RWPE1 (cell line): Measurements from ENCODE around the gene TEAD2.

Experiments
- CTCF ChIA-PET: fragments of 350-600 bp; sonication (Branson Sonifier 250); formaldehyde crosslinking; extraction: SDS; loops from one replicate; lab custom pipeline; 2021; lab: Yijun Ruan, JAX
- POLR2A ChIA-PET: fragments of 400-600 bp; formaldehyde crosslinking; extraction: SDS; loops from one replicate; lab custom pipeline; 2020; ENCODE audit warnings: antibody characterized with exemption; ENCODE audit not compliant: low non-redundant PET; lab: Yijun Ruan, JAX
- DNase-seq: peaks from one replicate; pipeline ENCODE4 v3.0.0; 2012; ENCODE audit warnings: low spot score
- H3K27ac ChIP-seq: fragments of 450-650 bp; 2 replicates; pipeline ENCODE4 v1.5.1; 2017
- CTCF ChIP-seq: fragments of 450-650 bp; conservative IDR thresholded peaks from 2 replicates; pipeline ENCODE4 v1.5.1; 2017; ENCODE audit warnings: low read depth, mild to moderate bottlenecking

The TEAD2 gene

DNA sequence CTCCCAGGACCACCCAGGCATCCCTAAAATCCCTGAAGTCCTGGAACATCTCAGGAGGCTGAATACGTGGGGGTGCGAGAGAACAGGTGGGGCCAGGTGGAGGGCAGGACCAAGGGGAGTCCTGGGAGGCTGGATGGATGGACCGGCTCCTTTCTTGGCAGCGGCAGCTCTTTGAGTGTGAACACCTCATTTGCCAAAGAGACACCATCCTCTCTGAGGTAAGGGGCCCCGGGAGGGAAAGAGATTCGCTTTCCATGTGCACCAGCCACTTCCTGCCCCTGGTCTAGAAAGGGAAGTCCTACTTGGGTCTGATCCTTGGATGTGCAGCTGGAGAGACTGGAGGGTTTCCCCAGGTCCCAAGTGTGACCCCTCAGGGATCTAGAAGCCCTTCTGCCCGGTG is 44.9 kb upstream of the TEAD2 start:
- POLR2A ChIA-PET, result interaction anchor here (0.6 kb wide), 2 partner anchors 22 to 45 kb away, joined by 4 read pairs; no protein-coding TSS in a partner anchor
- no peak overlapping the region for H3K27ac ChIP-seq
- CTCF ChIA-PET, result interaction anchor here (0.7 kb wide), 1 partner anchor 19 kb away, joined by 3 read pairs; the partner anchor contains the start of gene KASH5
- TF ChIP-seq CTCF, result no peak
- DNase-seq, result no peak

GRCh38 chr19:49403404-49404187 is 41.4 kb upstream of the TEAD2 start:
- ChIA-PET CTCF (interaction anchor here (0.7 kb wide), 1 partner anchor 12 kb away, joined by 3 read pairs; no protein-coding TSS in a partner anchor), POLR2A (no interaction called here)
- DNase-seq, result no peak
- TF ChIP-seq CTCF, result no peak
- H3K27ac ChIP-seq, result peak overlapping the region; percentile 39

GRCh38 chr19:49400029-49400428 is 37.8 kb upstream of the TEAD2 start:
- no peak for TF ChIP-seq CTCF
- CTCF ChIA-PET, result no interaction called here
- no peak overlapping the region for H3K27ac ChIP-seq
- no peak for DNase-seq
- POLR2A ChIA-PET, result no interaction called here

DNA sequence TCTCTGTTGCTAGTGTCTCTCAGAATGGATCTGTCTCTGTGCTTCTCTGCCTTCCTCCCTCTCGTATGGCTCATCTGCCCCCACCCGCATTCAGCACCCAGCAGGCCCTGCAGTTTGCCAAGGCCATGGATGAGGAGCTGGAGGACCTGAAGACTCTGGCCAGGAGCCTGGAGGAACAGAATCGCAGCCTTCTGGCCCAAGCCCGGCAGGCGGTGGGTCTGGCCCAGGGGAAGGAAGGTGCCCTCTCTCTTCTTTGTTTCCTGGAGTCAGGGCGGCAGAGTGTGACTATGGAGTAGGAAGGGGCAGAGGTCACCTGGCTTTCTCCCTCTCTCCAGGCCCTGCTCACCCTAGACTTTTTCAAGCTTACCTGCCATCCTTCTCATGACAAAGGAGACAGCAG is 36.7 kb upstream of the TEAD2 start:
- DNase-seq, result no peak
- ChIA-PET POLR2A (interaction anchor here (0.5 kb wide), 1 partner anchor 28 kb away, joined by 3 read pairs; no protein-coding TSS in a partner anchor), CTCF (no interaction called here)
- TF ChIP-seq CTCF, result no peak
- H3K27ac ChIP-seq, result no peak overlapping the region

DNA sequence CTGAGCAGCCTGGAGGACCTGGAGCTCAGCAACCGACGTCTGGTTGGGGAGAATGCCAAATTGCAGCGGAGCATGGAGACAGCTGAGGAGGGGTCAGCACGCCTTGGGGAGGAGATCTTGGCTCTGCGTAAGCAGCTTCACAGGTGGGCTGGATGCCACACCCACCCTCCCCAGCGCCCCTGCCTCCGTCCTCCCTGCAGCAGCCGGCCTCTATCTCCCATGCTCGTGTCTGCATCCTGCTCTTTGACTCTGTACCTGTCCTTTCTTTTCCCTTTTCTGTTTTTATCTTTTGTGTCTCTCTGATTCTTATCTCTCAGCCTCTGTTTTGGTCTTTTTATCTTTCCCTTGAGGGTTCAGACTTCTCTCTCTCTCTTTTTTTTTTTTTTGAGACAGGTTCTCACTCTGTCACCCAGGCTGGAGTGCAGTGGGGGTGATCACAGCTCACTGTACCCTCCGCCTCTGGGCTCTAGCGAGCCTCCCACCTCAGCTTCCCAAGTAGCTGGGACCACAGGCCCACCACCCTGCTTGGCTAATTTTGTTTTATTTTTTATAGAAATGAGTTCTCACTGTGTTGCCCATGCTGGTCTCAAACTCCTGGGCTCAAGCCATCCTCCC is 35.9 kb upstream of the TEAD2 start:
- CTCF ChIA-PET, result no interaction called here
- POLR2A ChIA-PET, result no interaction called here
- TF ChIP-seq CTCF, result no peak
- DNase-seq, result no peak
- H3K27ac ChIP-seq, result no peak overlapping the region

- CTCF ChIA-PET, result interaction anchor here (0.6 kb wide), 1 partner anchor 173 kb away, joined by 3 read pairs; no protein-coding TSS in a partner anchor
- POLR2A ChIA-PET, result no interaction called here
- no peak for DNase-seq
- TF ChIP-seq CTCF, result no peak
- no peak overlapping the region for H3K27ac ChIP-seq
Measured at GRCh38 chr19:49396738-49397505, 34.7 kb upstream of the TEAD2 start.
